ENCODE measurements around the gene GBA3. TPM values are rescaled to one million over a fixed set of nuclear protein-coding genes. Genes with fewer than 3 reads are reported as not detected.

GBA3 gene
- total RNA-seq, 6 experiments from 2014 or later = not detected

DNA sequence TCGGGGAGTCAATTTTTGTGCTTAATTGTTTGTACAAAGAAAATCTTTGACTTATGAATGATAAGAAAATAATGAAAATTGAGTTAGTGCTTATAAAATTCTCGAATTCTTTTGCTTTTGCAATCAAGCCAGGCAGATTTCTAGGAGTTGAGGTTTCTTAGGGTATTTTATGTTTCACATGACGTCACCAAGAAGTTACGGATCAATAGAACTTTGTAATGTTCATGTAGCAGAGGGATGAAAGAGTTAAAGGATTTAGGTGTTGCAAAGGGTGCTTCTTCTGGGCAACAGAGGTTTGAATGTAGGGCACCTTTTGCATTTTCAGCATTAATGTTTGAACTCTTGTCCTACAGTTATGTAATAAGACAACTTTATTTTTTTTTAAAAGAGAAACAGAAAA is 19.4 kb downstream of the GBA3 start:
- Mint-ChIP-seq H3K4me3 (no peak overlapping the region), H3K36me3 (ENCODE audit: low read depth) (no peaks in the 10 kb centered on the region), H3K4me1 (ENCODE audit: low read depth) (no peaks in the 10 kb centered on the region), H3K9me3 (0 out of 2 replicates have a peak, but pooled peaks cover 4% of the 10 kb centered on the region), H3K27me3 (ENCODE audit: insufficient read depth) (no peaks in the 10 kb centered on the region), H3K27ac (no peak overlapping the region)
- TF ChIP-seq, protein P1, sequence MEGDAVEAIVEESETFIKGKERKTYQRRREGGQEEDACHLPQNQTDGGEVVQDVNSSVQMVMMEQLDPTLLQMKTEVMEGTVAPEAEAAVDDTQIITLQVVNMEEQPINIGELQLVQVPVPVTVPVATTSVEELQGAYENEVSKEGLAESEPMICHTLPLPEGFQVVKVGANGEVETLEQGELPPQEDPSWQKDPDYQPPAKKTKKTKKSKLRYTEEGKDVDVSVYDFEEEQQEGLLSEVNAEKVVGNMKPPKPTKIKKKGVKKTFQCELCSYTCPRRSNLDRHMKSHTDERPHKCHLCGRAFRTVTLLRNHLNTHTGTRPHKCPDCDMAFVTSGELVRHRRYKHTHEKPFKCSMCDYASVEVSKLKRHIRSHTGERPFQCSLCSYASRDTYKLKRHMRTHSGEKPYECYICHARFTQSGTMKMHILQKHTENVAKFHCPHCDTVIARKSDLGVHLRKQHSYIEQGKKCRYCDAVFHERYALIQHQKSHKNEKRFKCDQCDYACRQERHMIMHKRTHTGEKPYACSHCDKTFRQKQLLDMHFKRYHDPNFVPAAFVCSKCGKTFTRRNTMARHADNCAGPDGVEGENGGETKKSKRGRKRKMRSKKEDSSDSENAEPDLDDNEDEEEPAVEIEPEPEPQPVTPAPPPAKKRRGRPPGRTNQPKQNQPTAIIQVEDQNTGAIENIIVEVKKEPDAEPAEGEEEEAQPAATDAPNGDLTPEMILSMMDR (IDR thresholded peaks at IDR 0.05) = no peak
- DNase-seq = no peak

- no peak overlapping the region for H3K27ac Mint-ChIP-seq
- no peak for DNase-seq
- H3K36me3 Mint-ChIP-seq (ENCODE audit: low read depth) = no peaks in the 10 kb centered on the region
- no peaks in the 10 kb centered on the region for H3K4me1 Mint-ChIP-seq (ENCODE audit: low read depth)
- TF ChIP-seq, protein P1 (IDR thresholded peaks at IDR 0.05) = no peak
- 0 out of 2 replicates have a peak, but pooled peaks cover 4% of the 10 kb centered on the region for H3K9me3 Mint-ChIP-seq
- H3K4me3 Mint-ChIP-seq = no peak overlapping the region
- no peaks in the 10 kb centered on the region for H3K27me3 Mint-ChIP-seq (ENCODE audit: insufficient read depth)
Observed at GRCh38 chr4:22712529-22712928, 19.8 kb downstream of the GBA3 start.

DNA sequence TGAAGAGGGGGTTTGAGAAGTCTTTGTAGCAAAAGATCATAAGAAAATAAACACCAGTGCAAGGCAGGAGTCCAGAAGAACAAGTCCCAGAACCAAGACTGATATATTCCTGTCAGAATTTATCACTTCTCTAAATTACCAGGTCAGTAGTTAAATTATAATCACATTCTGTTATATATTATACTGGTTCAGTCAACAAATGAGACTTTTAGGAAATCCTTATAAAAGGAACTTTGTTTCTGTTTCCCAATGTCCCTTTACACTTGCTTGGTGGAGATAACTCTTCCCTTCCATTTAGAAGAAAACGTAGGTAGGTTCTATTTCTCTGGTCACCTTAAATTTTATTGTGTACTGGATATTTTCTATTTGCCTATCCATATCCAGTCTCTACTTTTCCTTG is 21.1 kb downstream of the GBA3 start:
- H3K4me3 Mint-ChIP-seq = no peak overlapping the region
- 0 out of 2 replicates have a peak, but pooled peaks cover 4% of the 10 kb centered on the region for H3K9me3 Mint-ChIP-seq
- DNase-seq = no peak
- no peaks in the 10 kb centered on the region for H3K27me3 Mint-ChIP-seq (ENCODE audit: insufficient read depth)
- no peaks in the 10 kb centered on the region for H3K4me1 Mint-ChIP-seq (ENCODE audit: low read depth)
- no peaks in the 10 kb centered on the region for H3K36me3 Mint-ChIP-seq (ENCODE audit: low read depth)
- H3K27ac Mint-ChIP-seq = no peak overlapping the region
- TF ChIP-seq, protein P1 (IDR thresholded peaks at IDR 0.05) = no peak

GRCh38 chr4:22719218-22719617 is 26.5 kb downstream of the GBA3 start:
- Mint-ChIP-seq H3K9me3 (peaks cover 16% of the 10 kb centered on the region), H3K27me3 (ENCODE audit: insufficient read depth) (no peaks in the 10 kb centered on the region), H3K4me1 (ENCODE audit: low read depth) (no peaks in the 10 kb centered on the region), H3K36me3 (ENCODE audit: low read depth) (no peaks in the 10 kb centered on the region), H3K4me3 (no peak overlapping the region), H3K27ac (no peak overlapping the region)
- DNase-seq = no peak
- TF ChIP-seq, protein P1 (IDR thresholded peaks at IDR 0.05) = no peak

GRCh38 chr4:22720091-22720490 is 27.4 kb downstream of the GBA3 start:
- Mint-ChIP-seq H3K4me3 (no peak overlapping the region), H3K27me3 (ENCODE audit: insufficient read depth) (no peaks in the 10 kb centered on the region), H3K27ac (no peak overlapping the region), H3K9me3 (peaks cover 16% of the 10 kb centered on the region), H3K36me3 (ENCODE audit: low read depth) (no peaks in the 10 kb centered on the region), H3K4me1 (ENCODE audit: low read depth) (no peaks in the 10 kb centered on the region)
- TF ChIP-seq, protein P1 (IDR thresholded peaks at IDR 0.05) = no peak
- peak; percentile 4 for DNase-seq

DNA sequence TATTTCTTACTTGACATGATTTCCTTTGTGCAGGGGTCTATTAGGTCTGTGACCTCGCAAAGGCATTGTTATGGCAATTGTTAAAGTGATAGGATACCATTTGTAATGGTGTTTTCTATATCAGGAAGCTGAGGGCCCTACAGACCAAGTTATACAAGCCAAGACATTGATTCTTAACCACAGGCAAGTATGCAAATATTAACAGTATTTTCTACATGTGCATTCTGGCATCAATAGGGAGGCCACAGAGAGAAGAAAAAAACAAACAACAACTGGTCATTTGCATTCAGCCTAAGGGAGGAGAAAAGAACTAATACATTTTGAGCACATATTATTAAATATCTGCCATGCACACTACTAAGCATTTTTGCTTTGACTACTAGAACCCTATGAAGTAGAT is 28.5 kb downstream of the GBA3 start:
- DNase-seq = no peak
- H3K4me3 Mint-ChIP-seq = no peak overlapping the region
- no peaks in the 10 kb centered on the region for H3K36me3 Mint-ChIP-seq (ENCODE audit: low read depth)
- no peaks in the 10 kb centered on the region for H3K4me1 Mint-ChIP-seq (ENCODE audit: low read depth)
- TF ChIP-seq, protein P1 (IDR thresholded peaks at IDR 0.05) = no peak
- peaks cover 12% of the 10 kb centered on the region for H3K9me3 Mint-ChIP-seq
- no peaks in the 10 kb centered on the region for H3K27me3 Mint-ChIP-seq (ENCODE audit: insufficient read depth)
- no peak overlapping the region for H3K27ac Mint-ChIP-seq

Measured in HFFc6 (cell line).